ENCODE results near the gene SLC27A3. TPM values are rescaled to one million over a fixed set of nuclear protein-coding genes. Genes with fewer than 3 reads are reported as not detected.

The SLC27A3 gene
- total RNA-seq, 3 donors from 2014 or later (not counting 1 experiment from before 2014, with no cell fraction given): 65.3 to 107 (median 89.8) TPM

DNA sequence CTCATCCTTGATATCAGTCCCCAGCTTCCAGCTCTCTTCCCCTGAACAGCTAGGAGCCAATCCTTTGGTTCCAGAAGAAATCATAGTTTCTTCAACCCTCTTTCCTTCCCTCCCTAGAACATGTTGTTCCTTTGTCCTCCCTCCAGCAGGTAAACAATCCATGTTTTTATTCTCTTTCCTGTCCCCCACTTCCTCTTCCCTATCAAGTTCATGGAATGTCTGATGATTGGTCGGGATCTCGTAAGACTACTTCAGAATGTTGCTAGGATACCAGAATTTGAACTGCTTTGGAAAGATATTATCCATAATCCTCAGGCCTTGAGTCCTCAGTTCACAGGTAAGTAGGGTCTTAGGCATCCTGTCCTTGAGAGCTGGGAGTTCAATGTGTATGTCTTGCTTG, 23.1 kb upstream of the SLC27A3 start:
- H3K9me3 Mint-ChIP-seq: no peaks in the 10 kb centered on the region
- no peaks in the 10 kb centered on the region for H3K4me1 ChIP-seq (ENCODE audit: control insufficient read depth, insufficient read depth, low read length)
- no peaks in the 10 kb centered on the region for H3K27me3 Mint-ChIP-seq (ENCODE audit: low read depth in 2 of 2)
- TF ChIP-seq, protein P1, sequence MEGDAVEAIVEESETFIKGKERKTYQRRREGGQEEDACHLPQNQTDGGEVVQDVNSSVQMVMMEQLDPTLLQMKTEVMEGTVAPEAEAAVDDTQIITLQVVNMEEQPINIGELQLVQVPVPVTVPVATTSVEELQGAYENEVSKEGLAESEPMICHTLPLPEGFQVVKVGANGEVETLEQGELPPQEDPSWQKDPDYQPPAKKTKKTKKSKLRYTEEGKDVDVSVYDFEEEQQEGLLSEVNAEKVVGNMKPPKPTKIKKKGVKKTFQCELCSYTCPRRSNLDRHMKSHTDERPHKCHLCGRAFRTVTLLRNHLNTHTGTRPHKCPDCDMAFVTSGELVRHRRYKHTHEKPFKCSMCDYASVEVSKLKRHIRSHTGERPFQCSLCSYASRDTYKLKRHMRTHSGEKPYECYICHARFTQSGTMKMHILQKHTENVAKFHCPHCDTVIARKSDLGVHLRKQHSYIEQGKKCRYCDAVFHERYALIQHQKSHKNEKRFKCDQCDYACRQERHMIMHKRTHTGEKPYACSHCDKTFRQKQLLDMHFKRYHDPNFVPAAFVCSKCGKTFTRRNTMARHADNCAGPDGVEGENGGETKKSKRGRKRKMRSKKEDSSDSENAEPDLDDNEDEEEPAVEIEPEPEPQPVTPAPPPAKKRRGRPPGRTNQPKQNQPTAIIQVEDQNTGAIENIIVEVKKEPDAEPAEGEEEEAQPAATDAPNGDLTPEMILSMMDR (IDR thresholded peaks at IDR 0.05): no peak
- DNase-seq (no peak), ATAC-seq (no peak)
- H3K36me3 Mint-ChIP-seq: peaks cover 18% of the 10 kb centered on the region
- no peak overlapping the region for H3K4me3 ChIP-seq (ENCODE audit: low read length)
- H3K9me3 ChIP-seq (ENCODE audit: control insufficient read depth, insufficient read depth, low read length): no peaks in the 10 kb centered on the region
- H3K27ac ChIP-seq (ENCODE audit: low read length): no peak overlapping the region
- no peaks in the 10 kb centered on the region for H3K27me3 ChIP-seq (ENCODE audit: control insufficient read depth, insufficient read depth, low read length)
- WGBS (ENCODE audit: insufficient coverage): 100% methylated on average over 2 of the region's 2 CpGs
- H3K4me3 Mint-ChIP-seq: no peak overlapping the region
- H3K36me3 ChIP-seq (ENCODE audit: control insufficient read depth, insufficient read depth, low read length): peaks cover 61% of the 10 kb centered on the region
- peaks cover 6 to 7% of the 10 kb centered on the region in 2 donors for H3K4me1 Mint-ChIP-seq
- no peak overlapping the region for H3K27ac Mint-ChIP-seq
- intact Hi-C loops (cut with micrococcal nuclease): no loop called here

DNA sequence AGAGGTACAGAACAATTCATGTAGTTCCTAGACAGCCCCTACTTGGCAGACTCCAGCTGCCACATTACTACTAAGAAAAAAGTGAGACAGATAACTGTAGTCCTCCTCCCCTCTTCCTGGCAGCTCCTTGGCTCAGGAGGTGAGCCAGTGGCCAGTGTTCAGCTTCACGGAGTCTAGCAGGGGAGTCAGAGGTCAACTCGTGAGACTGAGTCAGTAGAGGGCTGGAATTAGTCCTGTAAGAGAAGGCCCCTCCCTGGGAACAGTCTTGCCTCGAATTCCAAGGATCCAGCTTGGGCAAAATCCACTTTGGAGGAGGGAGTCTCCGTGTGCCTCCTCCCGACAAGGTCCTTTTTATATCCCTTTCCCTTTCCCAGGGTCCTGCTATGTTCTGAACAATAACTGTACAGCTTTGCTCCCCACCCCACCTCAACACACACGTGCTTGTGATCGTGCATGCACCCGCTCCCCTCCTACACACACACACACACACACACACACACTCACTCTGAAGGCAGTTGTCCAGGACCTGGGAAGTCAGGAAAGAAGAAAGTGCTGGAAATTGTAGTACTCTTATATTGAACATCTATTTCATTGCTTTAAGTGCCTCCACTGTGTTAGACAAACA, 22.5 kb upstream of the SLC27A3 start:
- peaks cover 59% of the 10 kb centered on the region for H3K36me3 ChIP-seq (ENCODE audit: control insufficient read depth, insufficient read depth, low read length)
- no peaks in the 10 kb centered on the region for H3K4me1 ChIP-seq (ENCODE audit: control insufficient read depth, insufficient read depth, low read length)
- Mint-ChIP-seq H3K27me3 (ENCODE audit: low read depth in 2 of 2) (no peaks in the 10 kb centered on the region), H3K4me1 (peaks cover 6 to 7% of the 10 kb centered on the region in 2 donors), H3K36me3 (peaks cover 20% of the 10 kb centered on the region), H3K27ac (no peak overlapping the region), H3K9me3 (no peaks in the 10 kb centered on the region), H3K4me3 (no peak overlapping the region)
- no peak overlapping the region for H3K27ac ChIP-seq (ENCODE audit: low read length)
- H3K9me3 ChIP-seq (ENCODE audit: control insufficient read depth, insufficient read depth, low read length): no peaks in the 10 kb centered on the region
- H3K27me3 ChIP-seq (ENCODE audit: control insufficient read depth, insufficient read depth, low read length): no peaks in the 10 kb centered on the region
- 97% methylated on average over 6 of the region's 8 CpGs for WGBS (ENCODE audit: insufficient coverage)
- H3K4me3 ChIP-seq (ENCODE audit: low read length): no peak overlapping the region
- TF ChIP-seq, protein P1 (IDR thresholded peaks at IDR 0.05): no peak
- intact Hi-C loops (cut with micrococcal nuclease): no loop called here
- ATAC-seq (no peak), DNase-seq (no peak)

DNA sequence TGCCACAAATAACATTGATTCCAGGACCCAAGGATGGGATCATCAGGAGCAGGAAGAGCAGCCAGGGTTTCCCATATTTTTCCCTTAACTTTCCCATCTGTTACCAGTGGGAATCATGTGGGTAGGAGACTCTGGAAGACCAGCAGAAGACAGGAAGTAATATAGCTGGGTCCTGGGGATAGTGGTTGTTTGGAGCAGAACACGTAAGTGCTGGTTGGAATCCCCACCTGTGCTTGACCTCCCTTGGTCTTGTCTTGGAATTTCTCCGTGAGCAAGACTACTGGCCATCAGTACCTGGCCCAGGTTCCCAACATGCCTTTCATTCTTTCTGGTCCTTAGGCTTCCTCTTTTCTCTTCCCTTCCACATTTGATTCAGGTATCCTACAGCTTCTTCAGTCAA, 20.9 kb upstream of the SLC27A3 start:
- H3K27me3 ChIP-seq (ENCODE audit: control insufficient read depth, insufficient read depth, low read length): no peaks in the 10 kb centered on the region
- intact Hi-C loops (cut with micrococcal nuclease): no loop called here
- TF ChIP-seq, protein P1 (IDR thresholded peaks at IDR 0.05): no peak
- Mint-ChIP-seq H3K36me3 (peaks cover 16% of the 10 kb centered on the region), H3K4me3 (no peak overlapping the region), H3K4me1 (peaks cover 4 to 6% of the 10 kb centered on the region in 2 donors), H3K9me3 (no peaks in the 10 kb centered on the region), H3K27me3 (ENCODE audit: low read depth in 2 of 2) (no peaks in the 10 kb centered on the region), H3K27ac (no peak overlapping the region)
- WGBS (ENCODE audit: insufficient coverage): 100% methylated on average over 2 of the region's 2 CpGs
- DNase-seq (no peak), ATAC-seq (no peak)
- no peaks in the 10 kb centered on the region for H3K4me1 ChIP-seq (ENCODE audit: control insufficient read depth, insufficient read depth, low read length)
- peaks cover 61% of the 10 kb centered on the region for H3K36me3 ChIP-seq (ENCODE audit: control insufficient read depth, insufficient read depth, low read length)
- no peaks in the 10 kb centered on the region for H3K9me3 ChIP-seq (ENCODE audit: control insufficient read depth, insufficient read depth, low read length)
- H3K27ac ChIP-seq (ENCODE audit: low read length): no peak overlapping the region
- H3K4me3 ChIP-seq (ENCODE audit: low read length): no peak overlapping the region

- WGBS (ENCODE audit: insufficient coverage): 100% methylated on average over 4 of the region's 4 CpGs
- Histone ChIP-seq H3K27ac (ENCODE audit: low read length) (no peak overlapping the region), H3K27me3 (ENCODE audit: control insufficient read depth, insufficient read depth, low read length) (no peaks in the 10 kb centered on the region), H3K4me1 (ENCODE audit: control insufficient read depth, insufficient read depth, low read length) (no peaks in the 10 kb centered on the region), H3K9me3 (ENCODE audit: control insufficient read depth, insufficient read depth, low read length) (no peaks in the 10 kb centered on the region), H3K4me3 (ENCODE audit: low read length) (no peak overlapping the region), H3K36me3 (ENCODE audit: control insufficient read depth, insufficient read depth, low read length) (peaks cover 55% of the 10 kb centered on the region)
- no peaks in the 10 kb centered on the region for H3K27me3 Mint-ChIP-seq (ENCODE audit: low read depth in 2 of 2)
- intact Hi-C loops (cut with micrococcal nuclease): no loop called here
- H3K4me1 Mint-ChIP-seq: no peaks in the 10 kb centered on the region
- TF ChIP-seq, protein P1 (IDR thresholded peaks at IDR 0.05): no peak
- no peak for DNase-seq
- H3K9me3 Mint-ChIP-seq: no peaks in the 10 kb centered on the region
- no peak for ATAC-seq
- H3K4me3 Mint-ChIP-seq: no peak overlapping the region
- H3K36me3 Mint-ChIP-seq: peaks cover 8% of the 10 kb centered on the region
- no peak overlapping the region for H3K27ac Mint-ChIP-seq
Observed at GRCh38 chr1:153760440-153760839, 14.8 kb upstream of the SLC27A3 start.

Data from natural killer cell (primary cell).